ENCODE measurements around the gene RUNX1. TPM values are rescaled to one million over a fixed set of nuclear protein-coding genes. Genes with fewer than 3 reads are reported as not detected.

The RUNX1 gene
- polyA plus RNA-seq, 3 donors, result 6.2 to 49.7 (median 8.7) TPM

DNA sequence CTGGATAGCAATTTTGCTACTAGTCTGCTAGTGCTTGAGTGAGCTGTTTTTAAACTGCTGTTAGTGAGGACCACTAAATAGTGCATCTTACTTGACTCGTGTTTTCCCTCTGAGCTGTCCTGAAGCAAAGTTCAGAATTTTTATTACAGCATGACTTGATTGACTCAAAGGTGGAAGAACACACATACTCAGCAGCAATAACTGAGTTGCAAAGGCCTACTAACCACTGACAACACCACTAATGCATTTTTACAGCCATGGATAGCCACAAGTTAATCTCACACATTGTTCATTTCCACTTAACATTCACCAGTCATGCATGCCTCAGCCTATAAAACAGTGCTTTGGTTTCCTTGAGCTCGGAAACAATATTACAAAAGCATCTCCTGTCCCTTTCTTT lies 148.7 kb downstream of the RUNX1 start:
- H3K9me3 ChIP-seq (replicated peaks in 1 of 2; ENCODE audit: control insufficient read depth in 1 of 2, insufficient read depth in 1 of 2, low read length in 2 of 2), result peaks cover 3 to 4% of the 10 kb centered on the region in 2 donors
- H3K27ac ChIP-seq (ENCODE audit: low read depth in 1 of 2, low read length in 2 of 2), result no peak overlapping the region
- peaks cover 6 to 16% of the 10 kb centered on the region in 2 donors for H3K4me1 ChIP-seq (ENCODE audit: control insufficient read depth in 1 of 2, insufficient read depth in 2 of 2, low read length in 2 of 2)
- H3K36me3 Mint-ChIP-seq, result peaks cover 17 to 31% of the 10 kb centered on the region in 2 donors
- no peak for DNase-seq
- no peak overlapping the region for H3K4me2 ChIP-seq (replicated peaks; ENCODE audit: extremely low read depth, low read length, poor library complexity, severe bottlenecking)
- no peak overlapping the region for H3K4me3 ChIP-seq (replicated peaks in 1 of 3; ENCODE audit: low read depth in 2 of 3, low read length in 3 of 3)
- H3K79me2 ChIP-seq (ENCODE audit: insufficient read depth, low read length), result peaks cover 97% of the 10 kb centered on the region
- peaks cover 0 to 11% of the 10 kb centered on the region in 2 donors for H3K36me3 ChIP-seq (replicated peaks in 1 of 2; ENCODE audit: control insufficient read depth in 1 of 2, insufficient read depth in 2 of 2, low read length in 2 of 2)
- H3K4me1 Mint-ChIP-seq, result peaks cover 22% of the 10 kb centered on the region
- H3K27me3 Mint-ChIP-seq (ENCODE audit: low read depth in 3 of 3), result no peaks in the 10 kb centered on the region
- H3K4me3 Mint-ChIP-seq, result no peak overlapping the region
- H3K9me3 Mint-ChIP-seq, result peaks cover 0 to 16% (median 6%) of the 10 kb centered on the region in 7 donors
- intact Hi-C loops (cut with micrococcal nuclease), result no loop called here
- TF ChIP-seq, protein P1, sequence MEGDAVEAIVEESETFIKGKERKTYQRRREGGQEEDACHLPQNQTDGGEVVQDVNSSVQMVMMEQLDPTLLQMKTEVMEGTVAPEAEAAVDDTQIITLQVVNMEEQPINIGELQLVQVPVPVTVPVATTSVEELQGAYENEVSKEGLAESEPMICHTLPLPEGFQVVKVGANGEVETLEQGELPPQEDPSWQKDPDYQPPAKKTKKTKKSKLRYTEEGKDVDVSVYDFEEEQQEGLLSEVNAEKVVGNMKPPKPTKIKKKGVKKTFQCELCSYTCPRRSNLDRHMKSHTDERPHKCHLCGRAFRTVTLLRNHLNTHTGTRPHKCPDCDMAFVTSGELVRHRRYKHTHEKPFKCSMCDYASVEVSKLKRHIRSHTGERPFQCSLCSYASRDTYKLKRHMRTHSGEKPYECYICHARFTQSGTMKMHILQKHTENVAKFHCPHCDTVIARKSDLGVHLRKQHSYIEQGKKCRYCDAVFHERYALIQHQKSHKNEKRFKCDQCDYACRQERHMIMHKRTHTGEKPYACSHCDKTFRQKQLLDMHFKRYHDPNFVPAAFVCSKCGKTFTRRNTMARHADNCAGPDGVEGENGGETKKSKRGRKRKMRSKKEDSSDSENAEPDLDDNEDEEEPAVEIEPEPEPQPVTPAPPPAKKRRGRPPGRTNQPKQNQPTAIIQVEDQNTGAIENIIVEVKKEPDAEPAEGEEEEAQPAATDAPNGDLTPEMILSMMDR (IDR thresholded peaks at IDR 0.05), result no peak
- no peaks in the 10 kb centered on the region for H3K27me3 ChIP-seq (ENCODE audit: control insufficient read depth in 2 of 2, insufficient read depth in 2 of 2, low read length in 2 of 2)
- H3K27ac Mint-ChIP-seq, result no peak overlapping the region
- WGBS (ENCODE audit: insufficient coverage), result 83% methylated on average over 1 of the region's 2 CpGs
- no peak overlapping the region for H2AFZ ChIP-seq (ENCODE audit: insufficient read depth, low read depth, low read length, poor library complexity, severe bottlenecking)
- no peak overlapping the region for H3K9ac ChIP-seq (ENCODE audit: insufficient read depth, low read length, poor library complexity, severe bottlenecking)
- H4K20me1 ChIP-seq (ENCODE audit: insufficient read depth, low read length), result peaks cover 39% of the 10 kb centered on the region

DNA sequence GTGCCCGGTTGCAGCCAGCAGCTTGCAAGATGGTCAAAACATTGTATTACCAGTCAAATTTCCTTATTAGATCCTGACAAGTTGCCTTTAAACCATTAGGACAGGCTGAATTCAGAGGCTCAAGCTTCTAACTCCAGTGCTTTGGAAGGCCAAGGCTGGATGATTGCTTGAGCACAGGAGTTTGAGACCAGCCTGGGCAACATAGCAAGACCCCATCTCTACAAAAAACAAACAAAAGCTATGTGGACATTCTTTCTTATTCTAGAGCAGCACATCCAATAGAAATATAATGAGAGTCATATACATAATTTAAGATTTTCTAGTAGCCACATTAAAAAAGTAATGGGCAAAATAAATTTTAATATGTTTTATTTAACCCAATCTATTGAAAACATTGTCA lies 149.3 kb downstream of the RUNX1 start:
- intact Hi-C loops (cut with micrococcal nuclease), result loop anchor here in 1 of 2 donors (10.0 kb wide), 1 partner anchor 45 kb away; no protein-coding TSS in a partner anchor
- Histone ChIP-seq H3K27ac (ENCODE audit: low read depth in 1 of 2, low read length in 2 of 2) (no peak overlapping the region), H3K79me2 (ENCODE audit: insufficient read depth, low read length) (peaks cover 97% of the 10 kb centered on the region), H3K4me2 (replicated peaks; ENCODE audit: extremely low read depth, low read length, poor library complexity, severe bottlenecking) (no peak overlapping the region), H3K27me3 (ENCODE audit: control insufficient read depth in 2 of 2, insufficient read depth in 2 of 2, low read length in 2 of 2) (no peaks in the 10 kb centered on the region), H4K20me1 (ENCODE audit: insufficient read depth, low read length) (peaks cover 39% of the 10 kb centered on the region), H2AFZ (ENCODE audit: insufficient read depth, low read depth, low read length, poor library complexity, severe bottlenecking) (no peak overlapping the region), H3K36me3 (replicated peaks in 1 of 2; ENCODE audit: control insufficient read depth in 1 of 2, insufficient read depth in 2 of 2, low read length in 2 of 2) (peaks cover 0 to 11% of the 10 kb centered on the region in 2 donors), H3K9ac (ENCODE audit: insufficient read depth, low read length, poor library complexity, severe bottlenecking) (no peak overlapping the region), H3K4me1 (ENCODE audit: control insufficient read depth in 1 of 2, insufficient read depth in 2 of 2, low read length in 2 of 2) (peaks cover under 1 to 9% of the 10 kb centered on the region in 2 donors), H3K4me3 (replicated peaks in 1 of 3; ENCODE audit: low read depth in 2 of 3, low read length in 3 of 3) (no peak overlapping the region), H3K9me3 (replicated peaks in 1 of 2; ENCODE audit: control insufficient read depth in 1 of 2, insufficient read depth in 1 of 2, low read length in 2 of 2) (peaks cover 3 to 4% of the 10 kb centered on the region in 2 donors)
- H3K27me3 Mint-ChIP-seq (ENCODE audit: low read depth in 3 of 3), result no peaks in the 10 kb centered on the region
- DNase-seq, result no peak
- no peak overlapping the region for H3K4me3 Mint-ChIP-seq
- peaks cover 20 to 33% of the 10 kb centered on the region in 2 donors for H3K36me3 Mint-ChIP-seq
- peaks cover 18% of the 10 kb centered on the region for H3K4me1 Mint-ChIP-seq
- whole genome bisulfite sequencing (ENCODE audit: insufficient coverage), result no CpG with 5 or more reads among the region's 1 CpG
- H3K9me3 Mint-ChIP-seq, result peaks cover 0 to 16% (median 6%) of the 10 kb centered on the region in 7 donors
- TF ChIP-seq, protein P1 (IDR thresholded peaks at IDR 0.05), result no peak
- H3K27ac Mint-ChIP-seq, result no peak overlapping the region
